GM12878 (cell line): ENCODE measurements around the gene TRAF3.

Source experiments
- CEBPB ChIP-seq, 2 experiments: fragments of 150-350 bp in 1 of 2; IDR thresholded peaks; 2 replicates each; pipeline ENCODE4 v1.6.1; 2012 to 2014; ENCODE audit warnings: low read depth in 2 of 2, low read length in 2 of 2, borderline replicate concordance in 1 of 2, inconsistent platforms in 1 of 2
- KDM1A ChIP-seq: fragments of 200-600 bp; sonication (generic); IDR thresholded peaks from 2 replicates; pipeline ENCODE4 v1.6.1; 2016; ENCODE audit warnings: borderline replicate concordance
- NFXL1 ChIP-seq: fragments of 450-650 bp; IDR thresholded peaks from 2 replicates; pipeline ENCODE4 v1.6.1; 2017; ENCODE audit warnings: antibody characterized with exemption, mild to moderate bottlenecking, borderline replicate concordance
- POLR2AphosphoS5 ChIP-seq: IDR thresholded peaks from 2 replicates; pipeline ENCODE4 v1.6.1; 2011; ENCODE audit warnings: mild to moderate bottlenecking, low read length, inconsistent platforms
- SIN3A ChIP-seq: IDR thresholded peaks from 2 replicates; pipeline ENCODE4 v1.6.1; 2012; ENCODE audit warnings: low read depth, low read length, improper control_type of control experiment
- SRF ChIP-seq, 2 experiments: IDR thresholded peaks; 2 replicates each; pipeline ENCODE4 v1.6.1; 2011; ENCODE audit warnings: low read depth in 2 of 2, low read length in 2 of 2, mild to moderate bottlenecking in 1 of 2, moderate library complexity in 1 of 2
- STAT3 ChIP-seq: IDR thresholded peaks from 2 replicates; pipeline ENCODE4 v1.6.1; 2011; ENCODE audit warnings: low read depth, low read length, improper control_type of control experiment
- ZSCAN29 ChIP-seq: fragments of 450-650 bp; IDR thresholded peaks from 2 replicates; pipeline ENCODE4 v1.6.1; 2017; ENCODE audit warnings: mild to moderate bottlenecking, moderate library complexity
- TF ChIP-seq, protein P1 (sequence below), 3 experiments: IDR thresholded peaks in 2 of 3; conservative IDR thresholded peaks in 1 of 3; 2 replicates each; pipeline ENCODE4 v1.5.1; 2011; ENCODE audit warnings: low read depth in 3 of 3, low read length in 3 of 3, mild to moderate bottlenecking in 3 of 3, control low read depth in 2 of 3, moderate library complexity in 2 of 3, inconsistent platforms in 1 of 3, mixed read lengths in 1 of 3; ENCODE audit not compliant: control insufficient read depth in 2 of 3, insufficient read depth in 1 of 3; ENCODE audit errors: extremely low read depth in 1 of 3
- TF ChIP-seq, protein P2 (sequence below): IDR thresholded peaks from 2 replicates; pipeline ENCODE4 v1.6.1; 2011; ENCODE audit warnings: low read depth, low read length, improper control_type of control experiment, borderline replicate concordance
- TF ChIP-seq, protein P3 (sequence below): fragments of 450-650 bp; IDR thresholded peaks from 2 replicates; pipeline ENCODE4 v1.6.1; 2014; ENCODE audit warnings: mild to moderate bottlenecking
- TF ChIP-seq, protein P4 (sequence below): fragments of 450-650 bp; formaldehyde crosslinking; IDR thresholded peaks from 2 replicates; pipeline ENCODE4 v1.4.0; 2022; ENCODE audit warnings: mild to moderate bottlenecking, moderate library complexity
- TF ChIP-seq, protein P5 (sequence below): IDR thresholded peaks from 2 replicates; pipeline ENCODE4 v1.6.1; 2011; ENCODE audit warnings: borderline replicate concordance, low read depth, mild to moderate bottlenecking, moderate library complexity, mixed read lengths, low read length; ENCODE audit not compliant: insufficient read depth; ENCODE audit errors: extremely low read length

DNA sequence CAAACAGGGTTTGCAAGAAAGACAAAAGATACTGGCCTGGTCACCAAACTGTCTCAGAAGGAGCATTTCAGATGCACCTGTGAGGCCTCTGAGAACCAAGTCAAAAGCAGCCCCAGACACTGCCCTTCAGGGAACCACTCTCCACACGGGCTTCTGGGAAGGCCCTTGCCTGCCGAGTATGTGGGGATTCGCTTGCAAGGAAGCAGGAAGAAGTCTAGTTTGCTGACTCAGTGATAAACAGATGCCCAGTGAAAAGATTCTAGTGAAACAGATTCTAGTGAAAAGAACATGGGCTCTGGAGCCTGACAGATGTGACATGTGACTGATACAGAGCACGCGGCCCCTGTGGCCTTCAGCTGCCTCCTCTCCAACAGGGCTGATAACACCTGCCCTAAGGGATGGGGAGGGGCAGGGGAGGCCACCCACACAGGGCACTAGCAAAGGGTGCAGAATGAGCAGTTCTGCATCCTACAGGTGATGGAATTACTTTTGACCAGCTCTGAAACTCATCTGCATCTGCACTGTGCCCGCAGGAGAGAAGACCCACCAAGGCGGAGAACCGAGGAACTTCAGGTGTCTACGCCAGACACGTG, 164.3 kb downstream of the TRAF3 start:
- TF ChIP-seq, protein P1, sequence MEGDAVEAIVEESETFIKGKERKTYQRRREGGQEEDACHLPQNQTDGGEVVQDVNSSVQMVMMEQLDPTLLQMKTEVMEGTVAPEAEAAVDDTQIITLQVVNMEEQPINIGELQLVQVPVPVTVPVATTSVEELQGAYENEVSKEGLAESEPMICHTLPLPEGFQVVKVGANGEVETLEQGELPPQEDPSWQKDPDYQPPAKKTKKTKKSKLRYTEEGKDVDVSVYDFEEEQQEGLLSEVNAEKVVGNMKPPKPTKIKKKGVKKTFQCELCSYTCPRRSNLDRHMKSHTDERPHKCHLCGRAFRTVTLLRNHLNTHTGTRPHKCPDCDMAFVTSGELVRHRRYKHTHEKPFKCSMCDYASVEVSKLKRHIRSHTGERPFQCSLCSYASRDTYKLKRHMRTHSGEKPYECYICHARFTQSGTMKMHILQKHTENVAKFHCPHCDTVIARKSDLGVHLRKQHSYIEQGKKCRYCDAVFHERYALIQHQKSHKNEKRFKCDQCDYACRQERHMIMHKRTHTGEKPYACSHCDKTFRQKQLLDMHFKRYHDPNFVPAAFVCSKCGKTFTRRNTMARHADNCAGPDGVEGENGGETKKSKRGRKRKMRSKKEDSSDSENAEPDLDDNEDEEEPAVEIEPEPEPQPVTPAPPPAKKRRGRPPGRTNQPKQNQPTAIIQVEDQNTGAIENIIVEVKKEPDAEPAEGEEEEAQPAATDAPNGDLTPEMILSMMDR (IDR thresholded peaks at IDR 0.05 in 2 of 3, conservative IDR thresholded peaks at IDR 0.05 in 1 of 3; ENCODE audit: control insufficient read depth in 2 of 3, extremely low read depth in 1 of 3, insufficient read depth in 1 of 3, low read depth in 3 of 3, low read length in 3 of 3), result no peak
- TF ChIP-seq SRF (IDR thresholded peaks at IDR 0.05; ENCODE audit: low read depth in 2 of 2, low read length in 2 of 2) (no peak), KDM1A (no peak), POLR2AphosphoS5 (no peak), CEBPB (IDR thresholded peaks at IDR 0.05; ENCODE audit: borderline replicate concordance in 1 of 2, low read depth in 2 of 2, low read length in 2 of 2) (no peak), ZSCAN29 (no peak), STAT3 (no peak), SIN3A (no peak), NFXL1 (no peak)
- TF ChIP-seq, protein P2, sequence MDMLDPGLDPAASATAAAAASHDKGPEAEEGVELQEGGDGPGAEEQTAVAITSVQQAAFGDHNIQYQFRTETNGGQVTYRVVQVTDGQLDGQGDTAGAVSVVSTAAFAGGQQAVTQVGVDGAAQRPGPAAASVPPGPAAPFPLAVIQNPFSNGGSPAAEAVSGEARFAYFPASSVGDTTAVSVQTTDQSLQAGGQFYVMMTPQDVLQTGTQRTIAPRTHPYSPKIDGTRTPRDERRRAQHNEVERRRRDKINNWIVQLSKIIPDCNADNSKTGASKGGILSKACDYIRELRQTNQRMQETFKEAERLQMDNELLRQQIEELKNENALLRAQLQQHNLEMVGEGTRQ, result no peak
- TF ChIP-seq, protein P3, sequence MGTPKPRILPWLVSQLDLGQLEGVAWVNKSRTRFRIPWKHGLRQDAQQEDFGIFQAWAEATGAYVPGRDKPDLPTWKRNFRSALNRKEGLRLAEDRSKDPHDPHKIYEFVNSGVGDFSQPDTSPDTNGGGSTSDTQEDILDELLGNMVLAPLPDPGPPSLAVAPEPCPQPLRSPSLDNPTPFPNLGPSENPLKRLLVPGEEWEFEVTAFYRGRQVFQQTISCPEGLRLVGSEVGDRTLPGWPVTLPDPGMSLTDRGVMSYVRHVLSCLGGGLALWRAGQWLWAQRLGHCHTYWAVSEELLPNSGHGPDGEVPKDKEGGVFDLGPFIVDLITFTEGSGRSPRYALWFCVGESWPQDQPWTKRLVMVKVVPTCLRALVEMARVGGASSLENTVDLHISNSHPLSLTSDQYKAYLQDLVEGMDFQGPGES, result no peak
- TF ChIP-seq, protein P4, sequence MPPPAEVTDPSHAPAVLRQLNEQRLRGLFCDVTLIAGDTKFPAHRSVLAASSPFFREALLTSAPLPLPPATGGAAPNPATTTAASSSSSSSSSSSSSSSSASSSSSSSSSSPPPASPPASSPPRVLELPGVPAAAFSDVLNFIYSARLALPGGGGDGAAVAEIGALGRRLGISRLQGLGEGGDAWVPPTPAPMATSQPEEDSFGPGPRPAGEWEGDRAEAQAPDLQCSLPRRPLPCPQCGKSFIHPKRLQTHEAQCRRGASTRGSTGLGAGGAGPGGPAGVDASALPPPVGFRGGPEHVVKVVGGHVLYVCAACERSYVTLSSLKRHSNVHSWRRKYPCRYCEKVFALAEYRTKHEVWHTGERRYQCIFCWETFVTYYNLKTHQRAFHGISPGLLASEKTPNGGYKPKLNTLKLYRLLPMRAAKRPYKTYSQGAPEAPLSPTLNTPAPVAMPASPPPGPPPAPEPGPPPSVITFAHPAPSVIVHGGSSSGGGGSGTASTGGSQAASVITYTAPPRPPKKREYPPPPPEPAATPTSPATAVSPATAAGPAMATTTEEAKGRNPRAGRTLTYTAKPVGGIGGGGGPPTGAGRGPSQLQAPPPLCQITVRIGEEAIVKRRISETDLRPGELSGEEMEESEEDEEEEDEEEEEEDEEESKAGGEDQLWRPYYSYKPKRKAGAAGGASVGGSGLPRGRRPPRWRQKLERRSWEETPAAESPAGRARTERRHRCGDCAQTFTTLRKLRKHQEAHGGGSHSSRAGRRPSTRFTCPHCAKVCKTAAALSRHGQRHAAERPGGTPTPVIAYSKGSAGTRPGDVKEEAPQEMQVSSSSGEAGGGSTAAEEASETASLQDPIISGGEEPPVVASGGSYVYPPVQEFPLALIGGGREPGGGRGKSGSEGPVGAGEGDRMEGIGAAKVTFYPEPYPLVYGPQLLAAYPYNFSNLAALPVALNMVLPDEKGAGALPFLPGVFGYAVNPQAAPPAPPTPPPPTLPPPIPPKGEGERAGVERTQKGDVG (CRISPR knock-in tag), result no peak
- TF ChIP-seq, protein P5, sequence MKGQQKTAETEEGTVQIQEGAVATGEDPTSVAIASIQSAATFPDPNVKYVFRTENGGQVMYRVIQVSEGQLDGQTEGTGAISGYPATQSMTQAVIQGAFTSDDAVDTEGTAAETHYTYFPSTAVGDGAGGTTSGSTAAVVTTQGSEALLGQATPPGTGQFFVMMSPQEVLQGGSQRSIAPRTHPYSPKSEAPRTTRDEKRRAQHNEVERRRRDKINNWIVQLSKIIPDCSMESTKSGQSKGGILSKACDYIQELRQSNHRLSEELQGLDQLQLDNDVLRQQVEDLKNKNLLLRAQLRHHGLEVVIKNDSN, result no peak
